Large intestine (tissue), 1 donor: Measurements from ENCODE around the gene ZNF282. TPM values are rescaled to one million over a fixed set of nuclear protein-coding genes. Genes with fewer than 3 reads are reported as not detected.

ENCODE experiments used
- polyA plus RNA-seq: library from polyadenylated mRNA; unstranded; fragments of 120-200 nt; gene quantifications from one replicate; pipeline ENCODE4 v1.2.1, GENCODE V29; 2013

The ZNF282 gene
- polyA plus RNA-seq, 1 donor = 25.1 TPM

Other genes starting within 250 kb of the ZNF282 start
- 134 TPM for gene PDIA4, start 167.0 kb upstream of the ZNF282 start, polyA plus RNA-seq
- 8.5 TPM for gene ZNF786, start 104.8 kb upstream of the ZNF282 start, polyA plus RNA-seq
- 4.3 TPM for gene ZNF425, start 69.2 kb upstream of the ZNF282 start, polyA plus RNA-seq
- 11.1 TPM for gene ZNF398, start 48.1 kb upstream of the ZNF282 start, polyA plus RNA-seq
- 14.0 TPM for gene ZNF212, start 44.1 kb downstream of the ZNF282 start, polyA plus RNA-seq
- gene ZNF783, start 66.7 kb downstream of the ZNF282 start, polyA plus RNA-seq = 12.1 TPM